ENCODE data around the gene SPPL2C. TPM values are rescaled to one million over a fixed set of nuclear protein-coding genes. Genes with fewer than 3 reads are reported as not detected.

Gene SPPL2C
- total RNA-seq, 1 donor from 2014 or later: not detected

- H3K4me1 ChIP-seq (ENCODE audit: control insufficient read depth in 3 of 3, insufficient read depth in 3 of 3, low read length in 3 of 3): peaks cover 0 to 8% (median 3%) of the 10 kb centered on the region in 3 donors
- no peaks in the 10 kb centered on the region for H3K36me3 ChIP-seq (ENCODE audit: control insufficient read depth in 3 of 3, insufficient read depth in 3 of 3, low read length in 3 of 3)
- peaks cover 0 to 2% (median 2%) of the 10 kb centered on the region in 3 donors for H3K27me3 ChIP-seq (ENCODE audit: control insufficient read depth in 3 of 3, insufficient read depth in 3 of 3, low read length in 3 of 3)
- no peak overlapping the region for H3K9ac ChIP-seq (ENCODE audit: low read depth in 1 of 3, low read length in 3 of 3)
- no peak overlapping the region for H3K27ac ChIP-seq (ENCODE audit: low read depth, low read length)
- H3K9me3 ChIP-seq (ENCODE audit: control insufficient read depth in 3 of 3, low read length in 3 of 3): no peaks in the 10 kb centered on the region
- H3K4me3 ChIP-seq (ENCODE audit: low read length in 3 of 3): no peak overlapping the region
These were observed 28.9 kb upstream of the SPPL2C start for GRCh38 chr17:45815752-45816151.

GRCh38 chr17:45818041-45818440, 26.6 kb upstream of the SPPL2C start:
- Histone ChIP-seq H3K27me3 (ENCODE audit: control insufficient read depth in 3 of 3, insufficient read depth in 3 of 3, low read length in 3 of 3) (peaks cover 0 to 6% (median 0%) of the 10 kb centered on the region in 3 donors), H3K9me3 (ENCODE audit: control insufficient read depth in 3 of 3, low read length in 3 of 3) (no peaks in the 10 kb centered on the region), H3K4me1 (ENCODE audit: control insufficient read depth in 3 of 3, insufficient read depth in 3 of 3, low read length in 3 of 3) (peaks cover 0 to 8% (median 3%) of the 10 kb centered on the region in 3 donors), H3K4me3 (ENCODE audit: low read length in 3 of 3) (no peak overlapping the region), H3K36me3 (ENCODE audit: control insufficient read depth in 3 of 3, insufficient read depth in 3 of 3, low read length in 3 of 3) (no peaks in the 10 kb centered on the region), H3K9ac (ENCODE audit: low read depth in 1 of 3, low read length in 3 of 3) (no peak overlapping the region), H3K27ac (ENCODE audit: low read depth, low read length) (no peak overlapping the region)

- no peak overlapping the region for H3K9ac ChIP-seq (ENCODE audit: low read depth in 1 of 3, low read length in 3 of 3)
- no peaks in the 10 kb centered on the region for H3K9me3 ChIP-seq (ENCODE audit: control insufficient read depth in 3 of 3, low read length in 3 of 3)
- no peaks in the 10 kb centered on the region for H3K36me3 ChIP-seq (ENCODE audit: control insufficient read depth in 3 of 3, insufficient read depth in 3 of 3, low read length in 3 of 3)
- H3K4me1 ChIP-seq (ENCODE audit: control insufficient read depth in 3 of 3, insufficient read depth in 3 of 3, low read length in 3 of 3): peaks cover 0 to 8% (median 3%) of the 10 kb centered on the region in 3 donors
- no peak overlapping the region for H3K4me3 ChIP-seq (ENCODE audit: low read length in 3 of 3)
- no peak overlapping the region for H3K27ac ChIP-seq (ENCODE audit: low read depth, low read length)
- H3K27me3 ChIP-seq (ENCODE audit: control insufficient read depth in 3 of 3, insufficient read depth in 3 of 3, low read length in 3 of 3): peaks cover 0 to 6% (median 0%) of the 10 kb centered on the region in 3 donors
These were observed 26.0 kb upstream of the SPPL2C start for GRCh38 chr17:45818699-45819098.

- Histone ChIP-seq H3K27me3 (ENCODE audit: control insufficient read depth in 3 of 3, insufficient read depth in 3 of 3, low read length in 3 of 3) (peaks cover 0 to 6% (median 0%) of the 10 kb centered on the region in 3 donors), H3K9ac (ENCODE audit: low read depth in 1 of 3, low read length in 3 of 3) (no peak overlapping the region)
These were observed 25.0 kb upstream of the SPPL2C start for GRCh38 chr17:45819632-45820031.

GRCh38 chr17:45820052-45820780, 24.5 kb upstream of the SPPL2C start:
- Histone ChIP-seq H3K27me3 (ENCODE audit: control insufficient read depth in 3 of 3, insufficient read depth in 3 of 3, low read length in 3 of 3) (peaks cover 0 to 6% (median under 1%) of the 10 kb centered on the region in 3 donors), H3K27ac (ENCODE audit: low read depth, low read length) (no peak overlapping the region), H3K4me1 (ENCODE audit: control insufficient read depth in 3 of 3, insufficient read depth in 3 of 3, low read length in 3 of 3) (peaks cover 0 to under 1% (median 0%) of the 10 kb centered on the region in 3 donors), H3K4me3 (ENCODE audit: low read length in 3 of 3) (no peak overlapping the region), H3K36me3 (ENCODE audit: control insufficient read depth in 3 of 3, insufficient read depth in 3 of 3, low read length in 3 of 3) (no peaks in the 10 kb centered on the region), H3K9me3 (ENCODE audit: control insufficient read depth in 3 of 3, low read length in 3 of 3) (no peaks in the 10 kb centered on the region), H3K9ac (ENCODE audit: low read depth in 1 of 3, low read length in 3 of 3) (no peak overlapping the region)

More at GRCh38 chr17:45819632-45820031, 25.0 kb upstream of the SPPL2C start:
- no peaks in the 10 kb centered on the region for H3K36me3 ChIP-seq (ENCODE audit: control insufficient read depth in 3 of 3, insufficient read depth in 3 of 3, low read length in 3 of 3)
- H3K4me3 ChIP-seq (ENCODE audit: low read length in 3 of 3): no peak overlapping the region
- no peak overlapping the region for H3K27ac ChIP-seq (ENCODE audit: low read depth, low read length)
- H3K4me1 ChIP-seq (ENCODE audit: control insufficient read depth in 3 of 3, insufficient read depth in 3 of 3, low read length in 3 of 3): peaks cover 0 to 6% (median 3%) of the 10 kb centered on the region in 3 donors
- no peaks in the 10 kb centered on the region for H3K9me3 ChIP-seq (ENCODE audit: control insufficient read depth in 3 of 3, low read length in 3 of 3)

GRCh38 chr17:45821147-45821546, 23.5 kb upstream of the SPPL2C start:
- peaks cover 0 to 10% (median 5%) of the 10 kb centered on the region in 3 donors for H3K27me3 ChIP-seq (ENCODE audit: control insufficient read depth in 3 of 3, insufficient read depth in 3 of 3, low read length in 3 of 3)
- H3K27ac ChIP-seq (ENCODE audit: low read depth, low read length): no peak overlapping the region
- H3K4me3 ChIP-seq (ENCODE audit: low read length in 3 of 3): no peak overlapping the region
- H3K9me3 ChIP-seq (ENCODE audit: control insufficient read depth in 3 of 3, low read length in 3 of 3): no peaks in the 10 kb centered on the region
- no peaks in the 10 kb centered on the region for H3K4me1 ChIP-seq (ENCODE audit: control insufficient read depth in 3 of 3, insufficient read depth in 3 of 3, low read length in 3 of 3)
- no peak overlapping the region for H3K9ac ChIP-seq (ENCODE audit: low read depth in 1 of 3, low read length in 3 of 3)
- no peaks in the 10 kb centered on the region for H3K36me3 ChIP-seq (ENCODE audit: control insufficient read depth in 3 of 3, insufficient read depth in 3 of 3, low read length in 3 of 3)

GRCh38 chr17:45823598-45823997, 21.1 kb upstream of the SPPL2C start:
- no peak overlapping the region for H3K4me3 ChIP-seq (ENCODE audit: low read length in 3 of 3)
- H3K27ac ChIP-seq (ENCODE audit: low read depth, low read length): no peak overlapping the region
- H3K36me3 ChIP-seq (ENCODE audit: control insufficient read depth in 3 of 3, insufficient read depth in 3 of 3, low read length in 3 of 3): no peaks in the 10 kb centered on the region
- no peak overlapping the region for H3K9ac ChIP-seq (ENCODE audit: low read depth in 1 of 3, low read length in 3 of 3)
- H3K27me3 ChIP-seq (ENCODE audit: control insufficient read depth in 3 of 3, insufficient read depth in 3 of 3, low read length in 3 of 3): peaks cover 0 to 10% (median 8%) of the 10 kb centered on the region in 3 donors
- H3K4me1 ChIP-seq (ENCODE audit: control insufficient read depth in 3 of 3, insufficient read depth in 3 of 3, low read length in 3 of 3): no peaks in the 10 kb centered on the region
- no peaks in the 10 kb centered on the region for H3K9me3 ChIP-seq (ENCODE audit: control insufficient read depth in 3 of 3, low read length in 3 of 3)

- H3K27ac ChIP-seq (ENCODE audit: low read depth, low read length): no peak overlapping the region
- H3K9me3 ChIP-seq (ENCODE audit: control insufficient read depth in 3 of 3, low read length in 3 of 3): no peaks in the 10 kb centered on the region
- H3K4me1 ChIP-seq (ENCODE audit: control insufficient read depth in 3 of 3, insufficient read depth in 3 of 3, low read length in 3 of 3): no peaks in the 10 kb centered on the region
- no peak overlapping the region for H3K9ac ChIP-seq (ENCODE audit: low read depth in 1 of 3, low read length in 3 of 3)
- peaks cover 0 to 14% (median 10%) of the 10 kb centered on the region in 3 donors for H3K27me3 ChIP-seq (ENCODE audit: control insufficient read depth in 3 of 3, insufficient read depth in 3 of 3, low read length in 3 of 3)
- no peaks in the 10 kb centered on the region for H3K36me3 ChIP-seq (ENCODE audit: control insufficient read depth in 3 of 3, insufficient read depth in 3 of 3, low read length in 3 of 3)
- no peak overlapping the region for H3K4me3 ChIP-seq (ENCODE audit: low read length in 3 of 3)
These were observed 20.2 kb upstream of the SPPL2C start for GRCh38 chr17:45824475-45824874.

GRCh38 chr17:45824901-45825492, 19.7 kb upstream of the SPPL2C start:
- Histone ChIP-seq H3K27me3 (ENCODE audit: control insufficient read depth in 3 of 3, insufficient read depth in 3 of 3, low read length in 3 of 3) (peaks cover 0 to 16% (median 10%) of the 10 kb centered on the region in 3 donors), H3K9ac (ENCODE audit: low read depth in 1 of 3, low read length in 3 of 3) (no peak overlapping the region), H3K27ac (ENCODE audit: low read depth, low read length) (no peak overlapping the region), H3K9me3 (ENCODE audit: control insufficient read depth in 3 of 3, low read length in 3 of 3) (no peaks in the 10 kb centered on the region), H3K4me1 (ENCODE audit: control insufficient read depth in 3 of 3, insufficient read depth in 3 of 3, low read length in 3 of 3) (no peaks in the 10 kb centered on the region), H3K4me3 (ENCODE audit: low read length in 3 of 3) (no peak overlapping the region), H3K36me3 (ENCODE audit: control insufficient read depth in 3 of 3, insufficient read depth in 3 of 3, low read length in 3 of 3) (no peaks in the 10 kb centered on the region)

GRCh38 chr17:45825792-45826191, 18.9 kb upstream of the SPPL2C start:
- no peak overlapping the region for H3K27ac ChIP-seq (ENCODE audit: low read depth, low read length)
- no peak overlapping the region for H3K9ac ChIP-seq (ENCODE audit: low read depth in 1 of 3, low read length in 3 of 3)
- H3K4me3 ChIP-seq (ENCODE audit: low read length in 3 of 3): no peak overlapping the region
- no peaks in the 10 kb centered on the region for H3K9me3 ChIP-seq (ENCODE audit: control insufficient read depth in 3 of 3, low read length in 3 of 3)
- H3K36me3 ChIP-seq (ENCODE audit: control insufficient read depth in 3 of 3, insufficient read depth in 3 of 3, low read length in 3 of 3): no peaks in the 10 kb centered on the region
- H3K27me3 ChIP-seq (ENCODE audit: control insufficient read depth in 3 of 3, insufficient read depth in 3 of 3, low read length in 3 of 3): peaks cover 0 to 16% (median 10%) of the 10 kb centered on the region in 3 donors
- H3K4me1 ChIP-seq (ENCODE audit: control insufficient read depth in 3 of 3, insufficient read depth in 3 of 3, low read length in 3 of 3): no peaks in the 10 kb centered on the region
